IMR-90 (cell line): ENCODE results near the gene CYP4F2. TPM values are rescaled to one million over a fixed set of nuclear protein-coding genes. Genes with fewer than 3 reads are reported as not detected.

Experiments
- microRNA-seq, 2 experiments: library from miRNA; stranded (forward) in 1 of 2; unstranded in 1 of 2; fragments of 10-50 nt in 1 of 2; fragments of <30 nt in 1 of 2; gene quantifications in 1 of 2; microRNA quantifications in 1 of 2; one replicate each; pipeline versions ENCODE3 to v1.1.0; 2013 to 2020; ENCODE audit not compliant: insufficient read depth in 1 of 2, insufficient read length in 1 of 2, unreplicated experiment in 1 of 2
- polyA plus RNA-seq, 3 experiments: library from polyadenylated mRNA; depleted of rRNA; stranded (reverse); fragments of >200 nt; gene quantifications; 2 replicates each; pipeline ENCODE4 v1.2.3, GENCODE V29; 2012; ENCODE audit warnings: low replicate concordance in 1 of 3
- small RNA-seq, 5 experiments: library from RNA; depleted of rRNA; stranded (forward); fragments of <200 nt; gene quantifications; one replicate each; pipeline ENCODE3, GENCODE V24; 2012
- total RNA-seq: library from RNA; depleted of rRNA; stranded (reverse); fragments of >200 nt; gene quantifications from 2 replicates; pipeline ENCODE4 v1.2.3, GENCODE V29; 2012; rRNA removed

The CYP4F2 gene
- total and polyA plus RNA-seq, 2 of the 4 experiments (the other 2 are of a cell fraction), result not detected

Small RNA genes lying within 50 kb of the gene (microRNA-seq; reads per million reads assigned to microRNA genes)
- not detected for gene CYP4F36P (ENCODE audit: insufficient read depth, insufficient read length)

Small RNA genes lying within 50 kb of the gene (small RNA-seq; reads per million reads assigned to genes)
- 0 reads per million in 5 experiments for gene CYP4F36P

Other genes with a start within 250 kb of the CYP4F2 start
- gene CYP4F12, start 225.0 kb downstream of the CYP4F2 start, total RNA-seq, result not detected in 2 replicates
- not detected in 2 replicates for gene CYP4F12, start 225.0 kb downstream of the CYP4F2 start, polyA plus RNA-seq (2012; rRNA removed)
- gene OR10H2, start 170.1 kb downstream of the CYP4F2 start, total RNA-seq, result not detected in 2 replicates
- not detected in 2 replicates for gene OR10H2, start 170.1 kb downstream of the CYP4F2 start, polyA plus RNA-seq (2012; rRNA removed)
- gene OR10H3, start 160.1 kb downstream of the CYP4F2 start, total RNA-seq, result not detected in 2 replicates
- gene OR10H3, start 160.1 kb downstream of the CYP4F2 start, polyA plus RNA-seq (2012; rRNA removed), result not detected in 2 replicates
- not detected in 2 replicates for gene OR10H5, start 110.4 kb downstream of the CYP4F2 start, total RNA-seq
- not detected in 2 replicates for gene OR10H5, start 110.4 kb downstream of the CYP4F2 start, polyA plus RNA-seq (2012; rRNA removed)
- gene OR10H1, start 82.4 kb downstream of the CYP4F2 start, total RNA-seq, result not detected in 2 replicates
- not detected in 2 replicates for gene OR10H1, start 82.4 kb downstream of the CYP4F2 start, polyA plus RNA-seq (2012; rRNA removed)
- not detected in 2 replicates for gene CYP4F11, start 36.5 kb upstream of the CYP4F2 start, total RNA-seq
- gene CYP4F11, start 36.5 kb upstream of the CYP4F2 start, polyA plus RNA-seq (2012; rRNA removed), result not detected in 2 replicates
- not detected in 2 replicates for gene OR10H4, start 50.9 kb upstream of the CYP4F2 start, total RNA-seq
- gene OR10H4, start 50.9 kb upstream of the CYP4F2 start, polyA plus RNA-seq (2012; rRNA removed), result not detected in 2 replicates
- gene TPM4, start 178.4 kb upstream of the CYP4F2 start, total RNA-seq, result 1,075 and 1,562 TPM in 2 replicates
- gene TPM4, start 178.4 kb upstream of the CYP4F2 start, polyA plus RNA-seq (2012; rRNA removed), result 1,160 and 1,218 TPM in 2 replicates
- gene RAB8A, start 213.8 kb upstream of the CYP4F2 start, total RNA-seq, result 135 and 158 TPM in 2 replicates
- 61.8 and 64.5 TPM in 2 replicates for gene RAB8A, start 213.8 kb upstream of the CYP4F2 start, polyA plus RNA-seq (2012; rRNA removed)
- gene HSH2D, start 245.6 kb upstream of the CYP4F2 start, total RNA-seq, result not detected in 2 replicates
- gene HSH2D, start 245.6 kb upstream of the CYP4F2 start, polyA plus RNA-seq (2012; rRNA removed), result not detected in 2 replicates